Urothelium cell line (cell line): Measurements from ENCODE around the gene CDC42EP3.

ENCODE experiments used
- DNase-seq: peaks from one replicate; pipeline ENCODE4 v3.0.0; 2011; ENCODE audit warnings: low spot score, mixed read lengths
- FAIRE-seq: peaks from 2 replicates; lab custom pipeline; 2011; peaks lifted over from hg19 to GRCh38; lab: Jason Lieb, UNC

The CDC42EP3 gene

GRCh38 chr2:37656512-37657423 lies 14.7 kb downstream of the CDC42EP3 start:
- DNase-seq (no peak), FAIRE-seq (no peak)

- no peak for DNase-seq
- FAIRE-seq, result no peak
Observed at GRCh38 chr2:37654932-37655841, 16.3 kb downstream of the CDC42EP3 start.

DNA sequence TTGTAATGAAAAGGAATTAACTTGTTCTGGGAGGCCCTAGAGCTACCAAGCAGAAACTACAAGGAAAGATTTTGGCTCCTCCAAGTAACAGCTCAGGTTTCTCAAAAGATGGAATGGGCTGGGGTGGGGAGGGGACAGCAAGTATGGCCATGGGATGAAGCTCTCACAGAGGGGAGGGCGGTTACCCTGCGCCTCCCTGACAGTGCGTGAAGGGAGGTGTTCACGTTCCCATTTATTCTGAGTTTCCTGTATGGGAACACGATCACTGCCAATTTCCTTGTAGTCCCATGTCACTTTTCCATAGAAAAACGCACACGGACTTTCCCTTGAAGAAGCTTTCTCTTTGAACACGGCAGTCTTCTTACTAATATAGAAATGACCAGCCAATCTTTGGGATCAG lies 17.0 kb downstream of the CDC42EP3 start:
- FAIRE-seq, result no peak
- no peak for DNase-seq

GRCh38 chr2:37653805-37654378 lies 17.6 kb downstream of the CDC42EP3 start:
- no peak for DNase-seq
- FAIRE-seq, result no peak

DNA sequence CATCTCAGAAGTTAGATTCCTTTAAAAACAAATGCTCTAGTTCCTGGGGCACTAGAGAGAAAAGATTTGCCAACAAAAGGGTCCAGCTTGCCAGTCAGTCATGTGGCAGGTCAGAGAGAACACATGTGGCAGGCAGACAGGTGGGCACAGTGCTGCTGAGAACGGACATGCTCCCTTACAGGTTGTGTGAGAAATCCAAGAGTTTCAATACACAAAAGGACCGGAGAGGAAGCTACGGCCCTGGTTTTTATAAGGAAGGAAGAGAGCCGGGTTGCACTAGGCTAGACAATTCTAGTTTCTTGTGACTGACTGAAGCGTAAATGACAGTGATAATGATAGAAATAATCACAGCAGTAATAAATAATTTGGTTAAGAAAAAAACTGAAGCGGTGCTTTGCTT lies 18.3 kb downstream of the CDC42EP3 start:
- FAIRE-seq (no peak), DNase-seq (no peak)

DNA sequence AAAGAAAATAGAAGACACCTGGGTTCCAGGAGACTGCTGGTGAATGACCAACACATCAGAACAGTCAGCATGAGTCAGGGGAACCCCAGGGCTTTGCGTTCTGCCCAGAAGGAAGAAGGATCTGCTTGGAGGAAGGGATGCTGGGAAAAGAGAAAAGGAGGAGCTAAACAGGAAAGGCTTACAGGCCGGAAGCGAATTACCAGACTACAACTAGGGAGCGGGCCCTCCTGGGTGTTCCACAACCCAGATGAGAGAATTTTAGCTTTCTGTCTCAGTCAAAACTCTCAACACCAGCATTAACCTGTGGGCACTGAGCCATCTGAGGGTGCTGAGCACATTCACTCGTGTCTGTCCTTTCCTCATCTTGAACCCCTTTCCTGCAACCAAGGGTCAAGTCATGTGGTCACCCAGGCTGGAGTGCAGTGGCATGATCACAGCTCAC lies 19.2 kb downstream of the CDC42EP3 start:
- FAIRE-seq (no peak), DNase-seq (peak; percentile 65)

DNA sequence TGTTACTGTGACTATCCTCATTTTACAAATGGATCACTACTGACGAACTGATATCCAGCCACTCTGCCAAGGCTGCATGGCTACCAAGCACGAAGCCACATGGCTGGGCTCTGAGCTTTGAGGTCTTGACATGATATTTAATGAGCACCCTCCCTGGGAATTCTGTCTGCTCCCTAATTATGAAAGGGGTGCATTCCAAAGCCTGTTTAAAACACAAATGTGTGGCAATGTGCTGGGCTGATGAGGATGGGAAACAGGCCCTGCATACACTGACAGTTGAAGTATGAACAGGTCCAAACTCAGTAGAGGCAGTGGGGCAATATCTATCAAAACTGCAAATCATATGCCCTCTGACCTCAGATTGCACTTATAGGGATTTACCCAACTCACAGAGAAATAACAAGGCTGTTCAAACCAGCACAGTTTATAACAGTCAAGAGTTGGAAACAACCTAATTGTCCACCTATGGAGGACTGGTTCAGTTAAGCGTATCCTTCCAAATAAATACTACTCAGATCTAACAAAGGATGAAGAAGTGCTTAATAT lies 20.8 kb downstream of the CDC42EP3 start:
- DNase-seq (no peak), FAIRE-seq (no peak)

GRCh38 chr2:37649518-37649917 lies 21.9 kb downstream of the CDC42EP3 start:
- no peak for FAIRE-seq
- DNase-seq, result no peak

GRCh38 chr2:37648331-37649011 lies 23.0 kb downstream of the CDC42EP3 start:
- FAIRE-seq (no peak), DNase-seq (no peak)

GRCh38 chr2:37647971-37648330 lies 23.5 kb downstream of the CDC42EP3 start:
- FAIRE-seq, result no peak
- no peak for DNase-seq

DNA sequence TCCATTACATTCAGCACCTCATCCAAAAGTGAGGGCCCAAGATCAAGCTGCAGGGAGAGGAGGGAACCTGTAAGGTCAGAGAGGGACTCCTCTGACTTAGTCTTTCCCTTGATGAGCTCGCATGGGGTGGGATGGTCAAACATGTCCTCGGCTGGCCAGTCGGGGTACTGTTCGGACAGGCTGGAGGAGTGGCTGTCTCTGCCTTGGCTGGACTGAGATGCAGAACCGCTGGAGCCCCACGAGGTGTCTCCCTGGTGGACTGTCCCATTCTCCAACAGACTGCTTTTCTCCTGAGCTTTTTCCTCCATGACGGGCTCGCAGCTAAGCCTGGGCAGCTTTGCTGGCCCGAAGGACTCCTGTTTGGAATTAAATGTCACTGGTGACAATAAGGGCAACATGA lies 25.6 kb downstream of the CDC42EP3 start:
- FAIRE-seq (no peak), DNase-seq (no peak)

DNA sequence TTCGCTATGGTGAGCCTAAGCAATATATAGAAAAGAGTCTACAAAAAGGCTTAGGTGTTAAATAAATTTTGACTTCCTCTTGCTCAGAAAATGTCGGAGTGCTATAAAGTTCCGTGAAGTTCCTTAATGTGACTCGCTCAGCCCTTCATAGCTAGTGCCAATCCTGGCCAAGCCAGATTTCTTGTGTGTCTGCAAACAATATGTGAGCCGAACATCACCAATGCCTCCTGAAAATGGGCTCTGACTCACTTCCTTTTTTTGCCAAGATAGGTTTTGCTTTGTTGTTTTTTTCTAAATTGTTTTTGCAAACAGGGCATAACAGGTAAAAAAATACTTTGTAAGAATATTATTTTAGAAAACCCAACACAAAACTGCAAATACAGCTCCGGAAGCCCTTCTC lies 26.1 kb downstream of the CDC42EP3 start:
- no peak for FAIRE-seq
- DNase-seq, result no peak

DNA sequence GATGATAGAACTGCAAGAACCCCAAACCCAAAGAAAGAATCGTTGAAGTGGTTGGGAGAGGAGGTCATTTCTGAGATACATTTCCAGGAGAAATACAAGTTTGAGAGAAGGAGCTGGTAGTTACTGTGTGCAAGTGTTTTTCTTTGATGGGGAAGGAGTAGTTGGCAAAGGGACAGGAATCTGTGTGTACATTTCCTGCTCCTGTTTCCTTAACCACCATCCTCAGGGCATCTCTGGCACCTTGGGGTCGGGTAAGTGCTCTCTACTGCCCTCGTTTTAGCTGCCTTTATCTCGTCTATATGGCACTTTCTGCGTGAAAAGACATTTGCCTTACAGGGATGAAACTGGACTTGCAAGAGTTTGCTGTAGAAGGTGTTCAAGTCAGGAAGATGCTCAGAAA lies 27.3 kb downstream of the CDC42EP3 start:
- no peak for FAIRE-seq
- no peak for DNase-seq

- FAIRE-seq, result no peak
- DNase-seq, result no peak
Observed at GRCh38 chr2:37643730-37644078, 27.7 kb downstream of the CDC42EP3 start.

GRCh38 chr2:37642907-37643729 lies 28.3 kb downstream of the CDC42EP3 start:
- FAIRE-seq, result no peak
- DNase-seq, result no peak

GRCh38 chr2:37641582-37642171 lies 29.8 kb downstream of the CDC42EP3 start:
- DNase-seq, result no peak
- no peak for FAIRE-seq

GRCh38 chr2:37639631-37640030 lies 31.8 kb downstream of the CDC42EP3 start:
- no peak for FAIRE-seq
- DNase-seq, result no peak

- no peak for DNase-seq
- FAIRE-seq, result peak; percentile 23
Observed at GRCh38 chr2:37638973-37639372, 32.5 kb downstream of the CDC42EP3 start.

- no peak for DNase-seq
- no peak for FAIRE-seq
Observed at GRCh38 chr2:37637985-37638384, 33.5 kb downstream of the CDC42EP3 start.
